ENCODE results near the gene PCNT.

GRCh38 chr21:46392921-46393320 lies 69.0 kb downstream of the PCNT start:
- TF ChIP-seq CTCF (IDR thresholded peaks at IDR 0.05) (no peak), EZH2 (IDR thresholded peaks at IDR 0.05; ENCODE audit: borderline replicate concordance, insufficient read depth, low read depth, low read length, poor library complexity, severe bottlenecking) (no peak)

Measured in B cell (primary cell).